Brain pericyte (primary cell): ENCODE measurements around the gene NAT9.

ENCODE experiments used
- DNase-seq: peaks from one replicate; pipeline ENCODE4 v3.0.0-alpha.2; 2012; ENCODE audit warnings: low read depth, low spot score

Gene NAT9

GRCh38 chr17:74805591-74805991 is 29.4 kb upstream of the NAT9 start:
- no peak for DNase-seq

- no peak for DNase-seq
These were observed 28.5 kb upstream of the NAT9 start for GRCh38 chr17:74804683-74805082.

GRCh38 chr17:74803971-74804370 is 27.8 kb upstream of the NAT9 start:
- no peak for DNase-seq

GRCh38 chr17:74803388-74803930 is 27.3 kb upstream of the NAT9 start:
- DNase-seq = no peak

- DNase-seq = no peak
These were observed 25.8 kb upstream of the NAT9 start for GRCh38 chr17:74801896-74802295.

- no peak for DNase-seq
These were observed 24.4 kb upstream of the NAT9 start for GRCh38 chr17:74800531-74800930.

- DNase-seq = no peak
These were observed 23.0 kb upstream of the NAT9 start for GRCh38 chr17:74799097-74799496.

GRCh38 chr17:74798239-74798707 is 22.1 kb upstream of the NAT9 start:
- DNase-seq = no peak

- no peak for DNase-seq
These were observed 21.7 kb upstream of the NAT9 start for GRCh38 chr17:74797824-74798223.

GRCh38 chr17:74796866-74797265 is 20.7 kb upstream of the NAT9 start:
- no peak for DNase-seq

GRCh38 chr17:74796211-74796610 is 20.1 kb upstream of the NAT9 start:
- no peak for DNase-seq

GRCh38 chr17:74795327-74796020 is 19.3 kb upstream of the NAT9 start:
- DNase-seq = no peak

GRCh38 chr17:74792586-74793105 is 16.5 kb upstream of the NAT9 start:
- no peak for DNase-seq

- DNase-seq = no peak
These were observed 14.3 kb upstream of the NAT9 start for GRCh38 chr17:74790161-74791058.

GRCh38 chr17:74786431-74787055 is 10.4 kb upstream of the NAT9 start:
- DNase-seq = no peak

- DNase-seq = no peak
These were observed 9.8 kb upstream of the NAT9 start for GRCh38 chr17:74785981-74786360.

- no peak for DNase-seq
These were observed 9.2 kb upstream of the NAT9 start for GRCh38 chr17:74785096-74785980.

GRCh38 chr17:74784125-74784810 is 8.1 kb upstream of the NAT9 start:
- no peak for DNase-seq

GRCh38 chr17:74782571-74782970 is 6.4 kb upstream of the NAT9 start:
- DNase-seq = no peak
